Mucosa of stomach (tissue), 1 donor: ENCODE measurements around the gene ZDHHC3.

Experiments
- H3K27me3 ChIP-seq: one replicate; pipeline ENCODE4 v1.7.0; 2013; ENCODE audit warnings: mild to moderate bottlenecking, low read length; ENCODE audit not compliant: control insufficient read depth, insufficient read depth
- H3K36me3 ChIP-seq: one replicate; pipeline ENCODE4 v1.7.0; 2013; ENCODE audit warnings: low read length; ENCODE audit not compliant: control insufficient read depth, insufficient read depth
- H3K4me1 ChIP-seq: one replicate; pipeline ENCODE4 v1.7.0; 2013; ENCODE audit warnings: mild to moderate bottlenecking, low read length; ENCODE audit not compliant: control insufficient read depth, insufficient read depth
- H3K4me3 ChIP-seq: one replicate; pipeline ENCODE4 v1.7.0; 2013; ENCODE audit warnings: low read length
- H3K9ac ChIP-seq: one replicate; pipeline ENCODE4 v1.7.0; 2013; ENCODE audit warnings: mild to moderate bottlenecking, low read length, moderate library complexity
- H3K9me3 ChIP-seq: one replicate; pipeline ENCODE4 v1.7.0; 2013; ENCODE audit warnings: mild to moderate bottlenecking, low read length, moderate library complexity; ENCODE audit not compliant: control insufficient read depth
- donor health status: Pancreatic carcinoma.

The ZDHHC3 gene

DNA sequence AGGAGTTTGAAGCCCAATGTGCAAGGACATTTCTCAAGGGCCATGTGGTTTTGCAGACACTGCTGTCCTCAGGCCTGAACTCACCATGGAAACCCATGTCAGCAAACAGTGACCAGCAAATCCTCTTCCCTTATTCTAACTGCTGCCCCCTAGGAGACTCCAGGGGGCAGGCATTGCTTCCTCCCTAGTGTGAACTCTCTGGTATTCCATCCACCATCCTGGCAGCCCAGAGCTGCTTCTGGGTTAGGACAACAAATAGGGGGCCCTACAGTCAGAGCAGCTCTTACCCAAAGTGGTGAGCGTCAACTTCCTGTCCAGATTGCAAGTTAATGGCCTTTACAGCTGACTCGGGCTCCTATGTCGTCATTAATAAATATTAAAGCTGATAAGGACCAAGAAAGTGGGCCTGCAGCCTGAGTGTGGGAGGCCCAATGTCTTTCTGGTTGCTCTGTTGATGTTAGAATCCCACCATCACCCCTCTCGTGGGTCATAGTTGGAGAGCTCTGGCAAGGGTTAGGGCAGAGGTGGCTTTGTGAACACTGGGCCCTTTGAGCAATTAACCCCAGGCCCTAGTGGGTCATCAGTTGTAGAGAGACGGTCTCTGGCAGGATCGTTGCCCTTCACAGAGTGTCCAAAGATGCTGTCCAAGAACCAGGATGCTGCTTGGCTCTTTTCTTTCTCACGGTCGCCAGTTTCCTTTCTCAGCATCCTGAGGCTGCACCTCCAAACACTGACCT, 60.1 kb downstream of the ZDHHC3 start:
- Histone ChIP-seq H3K27me3 (no peaks in the 10 kb centered on the region), H3K9ac (no peak overlapping the region), H3K36me3 (no peaks in the 10 kb centered on the region), H3K4me1 (no peaks in the 10 kb centered on the region), H3K4me3 (no peak overlapping the region), H3K9me3 (no peaks in the 10 kb centered on the region)

DNA sequence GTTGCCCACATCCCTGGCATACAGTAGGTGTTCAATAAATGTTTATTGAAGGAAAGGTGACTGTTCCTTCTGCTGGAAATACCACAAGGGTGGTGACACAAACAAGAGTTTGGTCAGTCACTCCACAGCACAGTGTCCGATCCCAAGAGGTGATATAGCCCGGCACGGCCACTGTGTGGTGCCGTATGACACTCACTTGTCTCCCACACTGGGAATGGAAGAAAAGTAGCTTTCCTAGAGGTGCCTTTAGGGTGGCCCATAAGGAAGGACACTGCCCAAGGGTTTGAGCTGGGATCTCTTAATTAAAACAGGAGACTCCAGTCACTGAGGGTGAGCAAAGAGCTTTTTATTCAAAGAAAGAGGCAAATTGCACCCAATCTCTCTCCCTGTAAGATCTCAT, 61.0 kb downstream of the ZDHHC3 start:
- no peaks in the 10 kb centered on the region for H3K36me3 ChIP-seq
- no peaks in the 10 kb centered on the region for H3K27me3 ChIP-seq
- no peak overlapping the region for H3K4me3 ChIP-seq
- H3K9ac ChIP-seq, result no peak overlapping the region
- no peaks in the 10 kb centered on the region for H3K4me1 ChIP-seq
- no peaks in the 10 kb centered on the region for H3K9me3 ChIP-seq

DNA sequence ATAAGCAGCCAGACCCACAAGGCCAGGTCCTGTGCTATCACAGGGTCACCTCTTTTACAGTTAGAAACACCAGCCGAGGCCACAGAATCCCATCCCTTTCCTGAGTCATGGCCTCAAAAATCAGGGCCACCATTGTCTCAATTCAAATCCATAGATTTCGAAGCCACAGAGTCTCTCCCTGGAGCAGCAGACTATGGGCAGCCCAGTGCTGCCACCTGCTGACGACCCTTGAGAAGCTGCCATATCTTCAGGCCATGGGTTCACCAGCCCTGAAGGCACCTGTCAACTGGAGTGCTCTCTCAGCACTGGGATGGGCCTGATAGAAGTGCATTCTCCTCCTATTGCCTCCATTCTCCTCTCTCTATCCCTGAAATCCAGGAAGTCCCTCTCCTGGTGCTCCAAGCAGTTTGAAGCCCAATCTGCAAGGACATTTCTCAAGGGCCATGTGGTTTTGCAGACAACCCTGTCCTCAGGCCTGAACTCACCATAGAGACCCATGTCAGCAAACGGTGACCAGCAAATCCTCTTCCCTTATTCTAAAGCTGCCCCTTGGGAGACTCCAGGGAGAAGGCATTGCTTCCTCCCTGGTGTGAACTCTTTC, 62.0 kb downstream of the ZDHHC3 start:
- Histone ChIP-seq H3K27me3 (no peaks in the 10 kb centered on the region), H3K9ac (no peak overlapping the region), H3K4me1 (no peaks in the 10 kb centered on the region), H3K36me3 (no peaks in the 10 kb centered on the region), H3K4me3 (no peak overlapping the region), H3K9me3 (no peaks in the 10 kb centered on the region)

DNA sequence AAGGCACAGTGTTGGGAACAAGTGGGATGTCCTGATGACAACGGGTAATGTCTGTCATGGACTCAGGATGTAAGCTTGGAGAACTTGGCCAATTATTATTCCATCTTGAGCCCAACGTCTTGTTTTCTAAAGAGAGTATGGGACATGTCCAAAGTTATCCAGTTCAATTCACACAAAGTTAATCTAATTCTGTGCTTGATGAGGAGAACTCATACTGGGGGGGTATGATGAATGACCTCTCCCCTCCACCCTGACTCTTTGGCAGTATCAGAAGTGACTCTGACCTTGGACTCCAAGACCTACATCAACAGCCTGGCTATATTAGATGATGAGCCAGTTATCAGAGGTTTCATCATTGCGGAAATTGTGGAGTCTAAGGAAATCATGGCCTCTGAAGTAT, 65.3 kb downstream of the ZDHHC3 start:
- Histone ChIP-seq H3K27me3 (peaks cover 1% of the 10 kb centered on the region), H3K9ac (no peak overlapping the region), H3K4me3 (no peak overlapping the region)

DNA sequence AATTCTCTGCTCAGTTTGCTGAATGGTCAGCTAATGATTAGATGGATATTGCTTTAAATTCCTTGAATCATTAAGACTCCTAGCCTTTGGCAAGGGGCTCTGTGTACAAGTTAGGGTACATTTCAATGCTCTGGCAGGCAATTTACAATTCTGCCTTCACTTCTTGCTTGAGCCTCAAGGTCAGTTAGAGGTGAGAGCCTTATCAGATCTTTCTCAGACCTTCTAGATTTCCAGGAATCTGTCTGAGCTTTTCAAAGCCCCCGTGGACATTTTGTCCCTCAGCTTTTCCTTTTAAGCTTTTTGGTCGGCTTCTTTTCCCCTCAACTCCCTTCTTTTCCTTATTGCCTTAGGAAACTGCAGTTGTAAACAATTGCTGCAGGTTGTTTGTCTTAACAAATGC, 66.9 kb downstream of the ZDHHC3 start:
- Histone ChIP-seq H3K9me3 (no peaks in the 10 kb centered on the region), H3K36me3 (no peaks in the 10 kb centered on the region), H3K4me3 (no peak overlapping the region), H3K9ac (no peak overlapping the region), H3K27me3 (peaks cover 4% of the 10 kb centered on the region), H3K4me1 (no peaks in the 10 kb centered on the region)

More for the DNA sequence above, 65.3 kb downstream of the ZDHHC3 start:
- no peaks in the 10 kb centered on the region for H3K4me1 ChIP-seq
- no peaks in the 10 kb centered on the region for H3K36me3 ChIP-seq
- H3K9me3 ChIP-seq, result no peaks in the 10 kb centered on the region

DNA sequence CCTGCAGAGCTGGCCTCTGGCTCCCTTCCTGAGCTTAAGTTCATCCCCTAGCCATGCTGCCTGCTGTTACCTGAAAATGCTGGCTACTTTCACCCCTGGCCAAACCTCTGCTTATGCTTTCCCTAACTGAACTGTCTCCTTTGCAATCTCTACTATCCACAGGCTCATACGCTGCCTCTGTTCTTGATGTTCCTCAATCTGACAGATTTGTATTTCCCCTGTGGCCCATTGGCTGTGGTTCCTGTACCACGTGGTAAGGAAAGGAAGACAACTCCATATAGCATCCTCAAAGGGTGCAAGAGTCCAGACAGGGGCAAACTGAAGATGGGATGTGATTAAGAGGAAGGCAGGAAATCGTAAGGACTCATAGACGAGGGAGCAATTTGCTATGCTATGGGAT, 68.4 kb downstream of the ZDHHC3 start:
- Histone ChIP-seq H3K36me3 (no peaks in the 10 kb centered on the region), H3K9ac (no peak overlapping the region), H3K9me3 (no peaks in the 10 kb centered on the region), H3K4me1 (no peaks in the 10 kb centered on the region), H3K27me3 (peaks cover 4% of the 10 kb centered on the region), H3K4me3 (no peak overlapping the region)

DNA sequence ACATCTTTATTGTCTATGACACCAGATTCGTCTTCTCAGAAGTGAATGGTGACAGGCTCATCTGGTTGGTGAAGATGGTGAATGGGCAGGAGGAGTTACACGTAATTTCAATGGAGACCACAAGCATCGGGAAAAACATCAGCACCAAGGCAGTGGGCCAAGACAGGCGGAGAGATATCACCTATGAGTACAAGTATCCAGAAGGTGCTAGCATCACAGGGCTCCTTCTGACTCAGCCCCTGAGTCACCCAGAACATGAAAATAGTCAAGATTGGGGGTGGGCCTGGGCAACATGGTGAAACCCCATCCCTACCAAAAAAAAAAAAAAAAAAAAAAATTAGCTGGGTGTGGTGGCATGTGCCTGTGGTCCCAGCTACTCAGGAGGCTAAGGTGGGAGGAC, 69.0 kb downstream of the ZDHHC3 start:
- no peaks in the 10 kb centered on the region for H3K36me3 ChIP-seq
- no peaks in the 10 kb centered on the region for H3K9me3 ChIP-seq
- H3K4me3 ChIP-seq, result no peak overlapping the region
- H3K4me1 ChIP-seq, result no peaks in the 10 kb centered on the region
- peaks cover 4% of the 10 kb centered on the region for H3K27me3 ChIP-seq
- no peak overlapping the region for H3K9ac ChIP-seq

DNA sequence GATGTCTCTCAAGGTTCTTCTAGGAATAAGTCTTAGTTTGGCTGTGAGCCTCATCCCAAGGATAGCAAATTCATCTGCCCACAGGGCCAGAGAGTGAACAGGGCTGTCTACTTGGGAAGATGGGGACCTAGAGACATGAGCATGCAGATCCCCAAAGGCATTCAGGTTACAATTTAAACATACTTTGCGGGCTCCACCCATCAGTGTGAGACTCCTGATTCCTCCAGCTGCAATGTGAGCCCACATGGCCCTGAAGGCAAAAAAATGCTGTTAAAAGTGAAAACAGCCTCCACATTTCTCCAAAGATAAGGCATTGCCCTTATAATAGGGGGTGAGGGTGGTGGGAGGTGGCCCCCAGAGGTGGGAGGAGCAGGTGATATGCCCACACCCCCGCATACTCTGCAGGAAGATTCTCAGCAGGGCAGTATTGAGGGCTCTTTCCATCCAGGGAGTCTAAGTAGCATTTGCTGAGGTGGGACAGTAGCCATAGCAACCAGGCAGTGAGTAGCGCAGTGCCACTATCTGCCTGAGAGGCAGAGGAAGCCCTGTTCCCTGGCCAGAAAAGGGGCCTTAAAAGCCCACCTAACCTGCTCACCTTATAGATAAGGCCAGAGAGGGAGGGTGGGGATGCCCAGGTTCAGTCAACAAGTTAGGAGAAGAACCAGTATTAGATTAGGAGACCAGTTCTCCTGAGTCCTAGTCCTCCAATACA, 70.4 kb downstream of the ZDHHC3 start:
- no peaks in the 10 kb centered on the region for H3K9me3 ChIP-seq
- no peak overlapping the region for H3K9ac ChIP-seq
- H3K36me3 ChIP-seq, result no peaks in the 10 kb centered on the region
- peaks cover 10% of the 10 kb centered on the region for H3K27me3 ChIP-seq
- no peak overlapping the region for H3K4me3 ChIP-seq
- H3K4me1 ChIP-seq, result no peaks in the 10 kb centered on the region

DNA sequence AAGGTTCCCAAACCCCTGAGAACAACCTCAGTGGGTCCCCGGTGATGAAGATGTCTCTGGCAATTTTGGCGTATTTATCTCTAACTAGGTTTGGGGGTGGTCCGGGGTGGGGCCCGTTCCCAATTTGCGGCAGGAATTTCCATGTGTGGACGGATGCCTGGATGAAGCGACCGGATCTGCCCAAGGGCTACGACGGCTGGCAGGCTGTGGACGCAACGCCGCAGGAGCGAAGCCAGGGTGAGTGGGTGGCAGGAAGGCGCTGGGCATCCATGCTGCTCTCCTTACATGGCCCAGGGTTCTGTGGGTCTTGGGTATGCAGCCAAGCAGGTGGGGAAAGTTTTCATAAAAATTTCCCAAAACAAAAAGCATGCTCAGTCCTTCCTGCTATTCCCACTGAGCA, 72.2 kb downstream of the ZDHHC3 start:
- no peaks in the 10 kb centered on the region for H3K4me1 ChIP-seq
- no peak overlapping the region for H3K4me3 ChIP-seq
- peaks cover 23% of the 10 kb centered on the region for H3K27me3 ChIP-seq
- no peaks in the 10 kb centered on the region for H3K36me3 ChIP-seq
- no peaks in the 10 kb centered on the region for H3K9me3 ChIP-seq
- no peak overlapping the region for H3K9ac ChIP-seq

DNA sequence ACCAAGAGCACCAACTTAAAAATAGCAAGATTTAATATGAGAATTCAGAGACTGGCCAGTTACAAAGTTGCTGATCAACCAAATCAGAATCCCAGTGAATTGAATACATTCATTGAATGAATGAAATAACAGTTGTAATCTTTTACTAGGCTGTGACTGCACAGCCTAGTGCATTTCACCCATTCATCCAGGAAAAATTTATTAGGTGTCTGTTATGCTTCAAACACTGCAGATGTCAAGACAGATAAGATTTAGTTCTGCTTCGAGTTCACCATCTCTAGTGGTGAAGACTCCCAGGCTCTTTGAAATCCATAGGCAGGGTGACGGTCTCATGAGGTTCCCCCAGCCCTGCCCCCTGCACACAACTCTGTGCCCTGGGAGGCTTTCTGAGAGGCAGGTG, 72.7 kb downstream of the ZDHHC3 start:
- Histone ChIP-seq H3K36me3 (no peaks in the 10 kb centered on the region), H3K9me3 (no peaks in the 10 kb centered on the region), H3K4me1 (no peaks in the 10 kb centered on the region), H3K9ac (no peak overlapping the region), H3K27me3 (peaks cover 25% of the 10 kb centered on the region), H3K4me3 (no peak overlapping the region)

DNA sequence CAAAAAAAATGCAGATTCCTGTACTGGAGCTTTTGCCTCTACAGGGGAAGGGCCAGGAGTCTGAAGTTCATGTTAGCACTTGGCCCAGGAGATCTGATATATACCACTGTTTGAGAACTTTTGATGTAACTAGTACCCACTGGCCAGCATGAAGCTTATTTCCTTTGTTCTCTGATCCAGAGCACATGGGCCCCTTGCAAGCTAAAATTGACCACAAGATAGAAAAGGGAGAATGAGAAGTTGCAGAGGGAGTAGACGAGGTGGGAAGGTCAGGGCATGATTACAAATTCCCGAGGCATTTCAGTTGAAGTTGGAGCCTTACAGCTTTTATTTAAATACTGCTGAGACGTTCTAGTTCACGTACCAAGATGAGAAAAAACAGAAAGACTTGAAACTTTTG, 73.3 kb downstream of the ZDHHC3 start:
- Histone ChIP-seq H3K27me3 (peaks cover 25% of the 10 kb centered on the region), H3K36me3 (no peaks in the 10 kb centered on the region), H3K9me3 (no peaks in the 10 kb centered on the region), H3K9ac (no peak overlapping the region), H3K4me1 (no peaks in the 10 kb centered on the region), H3K4me3 (no peak overlapping the region)

DNA sequence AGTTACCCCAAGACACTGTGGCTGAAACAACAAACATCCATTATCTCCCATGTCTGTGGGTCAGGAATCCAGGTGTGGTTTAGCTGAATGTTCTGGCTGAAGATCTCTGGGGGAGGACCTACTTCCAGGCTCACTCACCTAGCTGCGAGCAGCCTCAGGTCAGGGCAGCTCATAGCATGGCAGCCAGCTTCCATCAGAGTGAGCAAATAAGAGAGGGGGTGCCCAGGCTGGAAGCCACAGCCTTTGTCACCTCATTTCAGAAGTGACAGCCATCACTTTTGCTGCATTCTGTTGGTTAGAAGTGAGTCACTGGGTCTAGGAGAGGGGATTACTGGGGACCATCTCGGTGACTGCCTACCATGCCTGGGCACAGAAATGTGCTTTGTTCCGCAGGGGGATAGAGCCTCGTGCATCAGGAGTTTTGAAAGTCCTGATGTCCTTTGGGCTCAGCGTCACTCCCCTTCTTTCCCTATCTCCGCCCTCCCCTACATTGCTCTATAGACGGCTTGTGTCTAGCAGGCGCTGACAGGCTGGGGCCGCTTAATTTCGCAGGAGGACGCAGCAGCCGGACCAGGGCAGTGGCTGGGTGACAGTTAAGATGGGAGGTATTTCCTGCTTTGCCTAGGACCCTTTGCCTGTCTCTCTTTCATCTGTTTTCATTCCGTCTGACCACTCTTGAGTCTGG, 76.1 kb downstream of the ZDHHC3 start:
- Histone ChIP-seq H3K27me3 (peaks cover 21% of the 10 kb centered on the region), H3K4me1 (no peaks in the 10 kb centered on the region), H3K9ac (no peak overlapping the region), H3K9me3 (no peaks in the 10 kb centered on the region), H3K36me3 (no peaks in the 10 kb centered on the region), H3K4me3 (no peak overlapping the region)
